Activated naive CD4-positive, alpha-beta T cell (primary cell): ENCODE measurements around the gene FMN1.
"Not testable (repeated sequence)": the region's sequence is repeated elsewhere in the genome, so short reads cannot be mapped to it uniquely, and the experiment has no call there.

ENCODE experiments used
- DNase-seq, 4 experiments: peaks; one replicate each; lab custom pipeline; 2025; lab: John Stamatoyannopoulos, UW

The FMN1 gene

DNA sequence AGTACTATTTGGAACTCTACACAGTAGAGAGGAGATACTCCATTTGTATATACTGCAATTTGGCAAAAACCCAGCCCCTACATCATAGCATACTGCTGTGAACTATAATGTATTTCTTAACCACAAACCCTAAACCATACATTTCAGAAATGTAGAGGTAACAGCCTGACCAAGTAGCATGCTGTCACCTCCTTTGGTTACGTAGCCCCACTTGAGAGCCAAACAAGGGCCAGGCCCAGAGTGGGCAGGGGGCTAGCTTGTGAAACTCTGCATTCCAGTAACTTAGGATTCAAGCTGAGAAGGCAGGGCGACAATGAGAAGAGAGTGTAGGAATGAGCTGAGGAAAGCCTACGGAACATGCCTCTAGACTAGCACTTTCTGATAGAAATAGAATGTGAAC, 340.9 kb downstream of the FMN1 start:
- no peak for DNase-seq

DNA sequence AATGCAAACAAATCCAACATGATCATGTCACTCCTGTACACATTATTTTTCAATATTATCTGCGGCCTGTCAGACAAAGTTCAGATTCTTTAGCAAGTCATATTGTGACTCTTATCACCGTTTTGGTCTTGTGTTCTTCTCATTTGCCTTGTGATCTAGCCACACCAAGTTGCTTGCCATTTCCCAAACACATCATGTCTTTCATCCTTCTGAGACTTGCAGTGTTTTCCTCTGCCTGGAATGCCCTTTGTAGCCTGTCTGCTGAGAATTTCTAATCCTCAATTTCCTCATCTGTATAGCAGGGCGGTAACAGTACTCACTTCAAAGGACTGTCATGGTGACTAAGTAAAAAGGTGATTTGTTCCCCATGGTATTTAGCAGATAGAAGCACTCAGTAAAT, 341.7 kb downstream of the FMN1 start:
- no peak for DNase-seq

DNA sequence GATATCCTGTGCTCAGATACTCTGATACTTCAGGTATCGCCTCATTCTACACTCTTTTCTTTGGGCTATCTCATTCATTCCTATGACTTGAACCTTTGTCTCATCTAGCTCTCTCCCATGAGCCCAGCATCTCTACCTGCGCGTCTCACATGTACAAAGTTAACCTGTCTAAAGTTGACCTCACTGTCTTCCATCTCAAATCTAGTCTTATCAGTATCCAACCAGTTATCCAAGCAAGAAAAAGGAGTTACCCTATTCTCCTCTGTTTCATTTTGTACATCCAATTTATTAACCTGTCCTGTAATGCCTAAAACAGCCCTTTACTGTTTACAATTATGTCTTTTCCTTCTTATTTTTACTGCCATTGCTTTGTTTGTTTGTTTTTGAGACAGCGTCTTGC, 342.5 kb downstream of the FMN1 start:
- no peak for DNase-seq

DNA sequence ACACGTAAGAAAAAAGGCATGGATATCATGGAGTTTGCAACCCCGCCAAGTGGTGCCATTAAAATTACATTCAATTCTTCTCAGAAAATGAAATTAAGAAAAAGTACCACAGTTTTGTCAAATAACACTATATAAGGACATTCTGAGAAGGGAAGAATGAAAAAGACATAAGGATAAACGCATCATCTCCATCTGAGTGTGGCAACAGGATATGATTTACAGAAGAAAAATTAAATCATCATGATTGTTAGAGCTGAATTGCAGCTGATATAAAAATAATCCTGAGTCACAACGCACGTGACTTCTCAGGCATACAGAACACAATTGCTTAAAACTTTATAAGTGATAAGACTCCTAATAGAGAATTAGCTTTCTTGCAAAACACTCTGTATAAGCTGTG, 342.9 kb downstream of the FMN1 start:
- no peak for DNase-seq

DNA sequence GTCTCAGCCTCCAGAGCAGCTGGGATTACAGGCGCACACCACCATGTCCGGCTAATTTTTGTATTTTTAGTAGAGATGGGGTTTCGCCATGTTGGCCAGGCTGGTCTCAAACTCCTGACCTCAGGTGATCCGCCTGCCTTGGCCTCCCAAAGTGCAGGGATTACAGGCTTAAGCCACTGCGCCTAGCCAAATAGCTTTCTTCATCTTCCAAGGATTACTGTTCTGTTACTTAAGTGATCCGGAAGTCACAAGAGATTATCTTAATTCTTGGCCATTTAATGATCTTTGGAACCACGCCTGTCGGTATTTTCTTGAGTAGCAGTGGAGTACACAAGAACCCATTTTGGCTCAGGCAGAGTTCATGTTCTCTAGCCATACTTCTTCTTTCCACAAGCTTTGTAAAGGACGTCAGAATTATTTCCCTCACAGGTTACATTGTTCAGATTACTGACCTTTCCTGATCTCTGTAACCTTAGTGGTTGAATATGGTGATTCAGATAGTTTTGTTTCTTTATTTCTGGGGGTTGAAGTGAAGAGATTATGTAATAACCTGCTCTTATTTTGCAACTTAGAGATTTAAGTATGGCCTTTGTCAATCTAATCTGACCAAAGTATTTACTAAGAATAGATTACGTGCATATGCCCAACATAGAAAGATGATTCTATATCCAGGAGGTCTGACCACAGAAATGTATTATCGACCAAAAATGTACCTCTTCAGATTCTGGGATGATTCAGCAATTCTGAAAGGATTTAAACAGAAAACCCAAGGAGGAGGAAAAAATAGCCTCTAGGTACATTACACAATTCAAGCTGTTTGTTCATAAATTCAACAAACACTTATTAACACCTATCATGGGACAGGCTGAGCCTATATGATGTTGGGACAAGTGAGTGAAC, 344.5 kb downstream of the FMN1 start:
- DNase-seq: no peak

DNA sequence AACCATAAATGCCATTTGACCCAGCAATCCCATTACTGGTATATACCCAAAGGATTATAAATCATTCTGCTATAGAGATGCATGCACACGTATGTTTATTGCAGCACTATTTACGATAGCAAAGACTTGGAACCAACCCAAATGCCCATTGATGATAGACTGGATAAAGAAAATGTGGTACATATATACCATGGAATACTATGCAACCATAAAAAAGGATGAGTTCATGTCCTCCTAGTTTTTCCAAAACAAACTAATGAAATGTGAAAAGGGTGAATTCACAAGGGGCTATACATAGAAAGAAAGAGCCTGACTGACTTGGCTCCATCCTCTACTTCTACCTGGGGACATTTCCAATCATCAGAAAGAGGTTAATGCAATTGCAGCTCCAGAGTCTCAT, 347.8 kb downstream of the FMN1 start:
- DNase-seq: not testable (repeated sequence)

DNA sequence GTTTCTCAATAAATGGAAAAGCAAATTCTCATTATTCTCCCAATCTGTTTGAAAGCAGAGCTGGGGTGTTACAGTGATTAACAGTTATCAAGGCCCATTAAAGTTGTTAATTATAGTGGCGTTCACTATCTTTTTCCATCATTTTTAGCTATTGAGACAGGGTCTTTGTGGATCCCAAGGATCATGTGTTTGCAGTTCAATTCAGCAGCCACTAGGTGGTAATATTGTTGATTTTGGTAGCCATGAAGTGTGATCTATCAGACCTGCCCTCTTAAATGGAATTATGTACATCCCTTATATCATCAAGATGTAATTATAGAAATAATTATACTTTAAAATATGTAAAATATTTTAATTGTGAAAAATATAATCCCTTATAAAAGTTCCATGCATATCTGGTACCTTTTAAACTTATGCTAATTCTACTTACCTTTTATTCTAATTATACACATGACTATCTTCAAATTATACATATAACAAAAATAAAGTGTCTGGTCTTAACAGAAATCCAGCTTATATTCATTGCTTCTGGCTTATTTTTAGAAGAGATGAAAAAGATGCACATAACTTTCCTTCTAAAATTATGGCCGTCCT, 350.3 kb downstream of the FMN1 start:
- DNase-seq: no peak

DNA sequence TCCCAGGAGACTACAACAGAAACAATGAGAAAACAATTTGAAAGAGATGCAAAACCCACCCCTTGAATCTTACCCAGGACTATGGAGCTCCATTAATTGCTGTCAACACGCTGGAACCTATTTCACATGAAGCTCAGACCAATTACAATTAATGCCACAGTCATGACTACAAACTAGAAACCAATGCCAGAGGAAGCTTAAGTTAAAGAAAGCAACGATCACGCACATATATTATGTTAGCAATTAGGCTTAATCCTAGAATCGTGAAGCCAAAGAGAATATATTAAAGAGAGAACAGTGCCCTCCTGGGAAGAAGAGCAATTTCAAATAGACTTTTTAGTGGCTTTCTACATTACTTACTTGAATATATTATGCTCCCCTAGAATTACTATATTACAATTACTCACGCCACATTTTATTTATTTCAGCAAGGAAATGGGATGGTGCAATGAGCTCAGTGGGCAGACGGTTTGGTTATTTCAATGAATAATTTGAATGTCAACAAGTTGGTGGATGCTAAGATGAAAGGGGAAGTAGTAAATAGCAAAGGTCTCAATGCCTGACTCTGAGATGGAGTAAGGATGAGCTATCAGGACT, 351.2 kb downstream of the FMN1 start:
- no peak for DNase-seq

DNA sequence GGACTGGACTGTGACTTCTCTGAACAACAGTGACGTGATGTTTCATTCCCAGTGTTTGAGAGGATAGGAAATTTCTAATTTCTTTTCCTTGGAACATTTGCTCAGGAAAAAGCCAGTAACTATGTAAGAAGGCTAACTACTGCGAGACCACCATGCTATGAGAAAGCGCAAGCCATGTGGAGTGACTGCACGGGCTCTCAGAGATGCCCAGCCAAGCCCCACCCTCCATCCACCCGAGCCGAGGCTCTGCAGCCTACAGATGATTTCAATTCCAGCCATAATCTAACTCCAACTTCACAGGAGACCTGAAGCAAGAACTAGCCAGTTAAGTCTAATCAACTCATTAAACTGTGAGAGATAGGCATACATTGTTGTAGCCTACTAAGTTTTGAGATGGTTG, 352.4 kb downstream of the FMN1 start:
- DNase-seq: no peak

DNA sequence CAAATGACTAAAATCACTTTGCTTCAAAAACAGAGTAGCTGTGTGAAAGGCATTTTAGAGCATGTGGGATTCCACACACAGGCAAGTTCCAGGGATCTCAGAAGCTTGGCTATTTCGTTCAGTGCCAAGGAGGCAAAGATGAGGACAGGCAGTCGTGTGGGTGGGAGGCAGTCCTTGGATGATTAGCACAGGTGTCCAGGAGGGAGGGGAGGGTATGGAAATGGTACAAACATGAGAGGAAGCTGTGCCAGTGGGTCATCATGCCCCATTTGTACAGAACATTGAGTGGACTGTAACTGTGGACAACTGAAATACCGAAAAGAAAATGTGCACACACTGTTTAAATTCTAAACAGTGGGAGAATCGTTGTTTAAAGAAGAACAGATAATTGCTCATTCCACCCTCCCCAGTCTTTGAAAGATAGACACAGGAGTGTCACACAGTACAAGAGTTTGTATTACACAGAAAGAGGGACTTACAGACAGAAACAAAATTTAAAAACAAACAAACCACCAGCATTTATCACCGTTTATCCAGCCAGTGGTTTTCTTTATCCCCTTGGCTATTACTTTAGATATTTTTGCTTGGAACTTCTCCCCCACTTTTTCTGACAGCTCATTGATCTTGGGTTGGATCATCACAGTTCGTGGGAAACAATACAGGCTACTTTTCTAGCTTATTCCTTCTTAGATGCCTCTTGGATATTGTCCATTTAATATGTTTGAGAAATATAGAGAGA, 353.8 kb downstream of the FMN1 start:
- DNase-seq: no peak

DNA sequence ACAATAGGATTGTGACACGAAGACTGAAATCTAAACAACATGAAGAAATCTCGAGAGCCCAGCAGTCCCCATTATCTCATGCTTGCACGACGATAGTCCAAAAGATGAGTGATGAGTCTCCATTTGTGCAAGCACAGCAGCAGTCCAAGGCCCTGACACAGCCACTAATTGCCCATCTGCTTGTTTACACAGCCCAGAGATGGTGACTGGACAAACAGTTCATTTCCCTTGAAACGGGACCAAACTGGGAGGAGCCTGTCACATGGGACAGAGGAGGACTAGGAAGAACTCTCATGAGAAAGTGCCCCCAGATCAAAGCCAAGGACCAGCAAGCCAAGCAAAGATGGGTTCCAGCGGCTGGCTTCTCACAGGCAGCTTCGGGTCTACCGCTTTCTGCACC, 355.7 kb downstream of the FMN1 start:
- DNase-seq: no peak

DNA sequence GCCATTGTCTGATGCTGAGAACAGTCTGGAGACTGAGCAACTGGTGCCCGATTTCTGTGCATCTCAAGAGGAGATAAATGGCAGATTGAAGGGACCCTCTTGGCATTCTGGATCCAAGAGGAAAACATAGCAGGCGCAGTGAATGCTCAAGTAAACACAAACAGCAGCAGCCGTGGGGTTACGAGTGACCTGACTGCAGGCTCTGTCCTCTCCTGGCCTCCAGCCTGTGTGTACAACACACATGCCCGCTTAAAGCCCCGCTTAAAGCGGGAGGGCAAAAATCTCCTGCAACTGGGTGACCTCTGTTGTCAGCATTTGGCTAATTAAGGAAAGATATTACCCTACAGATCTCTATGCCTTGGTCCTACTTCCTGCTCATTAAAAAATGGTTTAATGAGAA, 356.2 kb downstream of the FMN1 start:
- DNase-seq: no peak

DNA sequence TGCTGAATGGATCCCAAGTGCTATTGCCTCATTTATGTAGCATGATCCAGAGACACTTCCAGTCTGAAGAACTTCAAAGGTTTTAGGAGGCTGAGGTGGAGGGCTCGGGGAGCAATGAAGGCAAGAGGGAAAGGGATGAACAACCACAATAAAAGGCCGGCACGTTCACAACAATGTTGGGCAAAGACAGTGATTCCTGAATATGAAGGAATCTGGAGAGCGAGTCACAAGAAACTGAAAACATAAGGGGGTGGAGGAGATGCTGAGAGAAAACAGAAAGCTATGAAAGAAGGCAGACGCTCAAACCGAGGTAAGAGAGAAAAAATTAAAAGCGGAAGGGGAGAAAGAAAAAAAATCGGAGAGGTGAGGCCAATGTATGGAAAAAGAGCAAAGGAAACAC, 356.6 kb downstream of the FMN1 start:
- DNase-seq: no peak

DNA sequence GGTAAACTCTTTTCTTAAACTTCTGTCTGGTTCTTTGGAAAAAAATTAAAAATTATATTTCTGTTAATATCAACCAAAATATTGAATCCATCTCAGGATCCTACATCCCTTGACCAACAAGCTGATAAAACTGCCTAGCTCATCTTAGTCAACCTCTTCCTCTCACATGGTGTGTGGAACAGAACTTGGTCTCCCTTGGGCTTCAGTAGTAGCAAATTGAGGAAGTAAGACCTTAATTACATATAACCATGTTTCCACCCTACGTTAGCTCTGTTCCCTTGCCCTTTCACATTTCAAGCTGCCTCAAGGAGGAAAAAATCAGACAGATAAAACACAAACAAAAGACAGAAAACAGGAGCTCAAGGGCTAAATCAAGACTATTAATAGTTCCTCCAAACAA, 360.4 kb downstream of the FMN1 start:
- no peak for DNase-seq

DNA sequence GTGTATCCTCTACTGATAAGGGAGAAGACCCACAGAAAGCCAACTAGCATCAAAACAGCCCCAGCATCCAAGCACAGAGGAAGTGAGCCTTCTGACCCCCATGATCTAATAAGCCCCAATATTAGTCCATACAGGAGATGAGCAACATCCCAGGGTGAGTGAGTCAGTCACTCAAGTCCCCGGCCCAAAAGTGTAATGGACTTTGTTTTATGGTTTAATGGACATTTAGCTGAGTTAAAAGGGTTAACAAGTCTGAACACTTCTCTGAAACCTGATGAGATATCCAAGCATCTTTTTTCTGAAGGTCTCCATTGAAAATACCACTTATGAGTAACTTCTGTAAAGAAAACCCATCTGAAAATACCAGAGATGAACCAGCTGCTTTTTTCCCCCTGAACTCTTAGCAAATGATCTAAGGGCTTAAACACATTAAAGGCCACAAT, 361.1 kb downstream of the FMN1 start:
- no peak for DNase-seq

DNA sequence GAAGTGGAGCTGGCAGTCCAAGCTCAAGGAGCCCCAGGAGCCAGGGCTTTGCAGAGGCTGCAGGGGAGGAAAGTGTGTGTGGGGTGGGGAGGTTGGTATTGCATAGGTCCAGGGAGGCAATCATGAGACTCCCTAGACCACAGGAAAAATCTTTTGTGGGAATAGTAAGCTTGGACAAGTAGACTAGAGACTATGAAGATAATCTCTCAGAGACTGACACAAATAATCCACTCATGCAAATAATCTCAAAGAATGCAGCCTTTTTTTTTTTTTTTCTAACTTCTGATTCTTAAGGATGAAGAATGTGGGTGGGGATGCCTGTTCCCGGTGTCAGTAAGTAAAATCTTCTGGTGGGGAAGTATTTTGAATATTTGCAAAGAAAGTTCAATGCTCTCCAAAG, 363.0 kb downstream of the FMN1 start:
- no peak for DNase-seq

DNA sequence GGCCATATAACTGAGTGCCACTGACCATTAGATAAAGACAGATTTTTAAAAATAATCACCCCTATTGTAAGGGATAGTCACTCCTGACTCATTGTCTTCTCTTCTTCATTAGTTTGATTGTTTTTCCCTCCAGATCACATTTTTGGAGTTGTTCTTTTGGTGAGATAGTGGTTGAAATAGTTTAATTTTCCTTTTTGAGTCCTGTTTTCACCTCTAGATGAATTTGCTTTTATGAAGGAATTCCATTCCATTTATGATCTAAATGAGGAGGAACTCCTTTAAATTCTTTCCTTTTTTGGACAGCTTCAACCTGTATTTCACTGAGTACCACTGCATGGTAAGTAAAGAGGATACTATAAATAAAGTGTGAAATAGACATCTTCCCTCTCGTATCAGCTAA, 364.3 kb downstream of the FMN1 start:
- DNase-seq: no peak

DNA sequence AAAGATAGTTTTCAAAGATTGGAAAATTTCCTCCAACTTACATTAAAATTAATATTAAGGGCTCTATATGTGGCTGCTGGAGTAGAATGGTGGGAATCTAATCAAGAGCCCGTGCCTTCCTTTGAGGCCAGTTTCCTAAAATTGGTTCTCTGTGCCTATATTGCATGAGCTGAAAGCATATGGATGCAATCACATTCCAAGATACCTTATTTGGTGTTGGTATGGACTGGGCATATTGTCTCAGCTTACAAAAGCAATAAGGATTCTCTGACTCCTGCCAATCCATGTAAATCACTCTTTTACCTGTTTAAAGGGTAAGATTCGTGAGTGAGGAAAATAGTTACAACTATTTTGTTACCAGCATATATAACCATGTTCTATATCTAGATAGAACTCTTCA, 365.1 kb downstream of the FMN1 start:
- no peak for DNase-seq

DNA sequence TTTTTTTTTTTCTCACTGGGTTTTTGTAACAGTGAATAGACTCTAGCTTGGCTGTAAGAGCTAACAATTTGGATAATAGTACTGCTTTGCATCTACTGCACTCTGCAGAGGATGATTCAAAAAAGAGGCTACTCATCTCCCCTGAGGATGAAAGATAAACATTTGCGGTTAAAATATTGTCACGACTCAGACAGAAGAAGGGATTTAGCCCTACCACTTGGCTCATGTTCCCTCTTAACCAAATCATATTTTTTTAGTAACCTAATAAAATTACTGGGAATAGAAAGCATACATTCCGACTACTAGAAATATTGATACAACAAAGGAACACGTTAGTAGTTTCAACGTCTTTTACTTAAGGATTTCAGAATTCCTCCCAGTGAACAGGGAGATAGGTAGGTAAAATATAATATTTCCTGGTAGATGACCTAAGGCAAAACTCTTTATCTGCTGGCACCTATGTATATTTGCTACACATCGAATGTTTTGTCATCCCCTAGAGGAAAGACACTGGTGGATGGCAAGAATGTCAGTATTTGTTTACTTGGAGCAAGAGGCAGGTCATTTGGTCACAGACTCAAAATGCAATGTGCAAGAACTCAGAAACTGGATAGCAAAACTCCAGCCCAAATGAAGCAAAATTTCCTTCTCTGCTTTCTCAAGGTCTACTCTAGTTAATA, 365.9 kb downstream of the FMN1 start:
- no peak for DNase-seq

DNA sequence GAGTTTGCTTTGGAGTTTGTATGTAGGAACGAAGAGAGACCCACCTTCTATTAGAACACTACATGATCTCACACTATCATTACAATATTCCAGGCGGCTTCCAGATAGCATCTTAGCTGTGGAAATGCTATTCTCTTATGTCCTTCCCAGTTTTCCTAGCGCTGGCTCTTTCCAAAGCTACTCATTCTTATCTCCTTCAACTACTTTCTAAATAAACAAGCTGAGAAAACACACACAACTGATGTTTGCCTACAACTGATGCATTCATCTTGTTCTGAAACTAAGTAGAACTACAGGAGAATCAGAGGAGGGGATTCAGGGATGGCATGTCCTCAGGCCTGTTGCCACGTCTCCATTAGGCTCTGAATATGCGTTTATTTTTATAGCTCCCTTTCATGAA, 367.8 kb downstream of the FMN1 start:
- DNase-seq: no peak

DNA sequence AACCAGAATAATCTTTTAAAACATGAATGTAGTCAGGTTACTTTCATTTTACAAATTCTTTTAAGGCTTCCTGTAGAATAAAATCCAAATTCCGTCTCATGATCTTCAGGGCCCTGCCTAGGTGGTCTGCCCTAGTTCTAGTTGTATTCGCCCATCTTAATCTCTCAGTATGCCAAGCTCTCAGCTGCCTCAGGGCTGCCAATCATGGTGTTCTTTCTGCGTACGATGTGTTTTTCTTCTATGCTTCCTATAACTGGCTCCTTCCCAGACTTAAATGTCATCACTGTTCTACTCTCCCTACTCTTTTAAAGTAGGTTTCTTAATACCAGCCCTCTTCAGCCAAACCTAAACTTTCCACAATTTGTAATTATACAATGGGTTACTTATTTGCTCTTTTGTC, 369.3 kb downstream of the FMN1 start:
- DNase-seq: no peak

DNA sequence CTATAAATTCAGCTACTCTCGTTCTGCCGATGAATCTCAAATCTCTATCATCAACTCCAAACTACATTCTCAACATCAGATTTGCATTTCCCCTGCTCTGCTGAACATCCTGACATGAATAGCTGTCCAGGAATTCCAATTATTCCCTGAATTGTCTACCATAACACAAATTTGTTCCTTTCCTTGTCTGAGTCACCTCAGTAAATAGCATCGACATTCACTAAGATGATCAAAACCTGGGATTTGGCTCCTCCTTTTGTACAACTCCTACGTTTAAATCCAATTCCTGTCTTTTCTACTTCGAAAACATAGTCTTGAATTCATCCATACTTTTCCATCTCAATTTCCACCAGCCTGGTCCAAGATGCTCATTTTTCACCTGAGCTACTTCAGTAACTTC, 369.7 kb downstream of the FMN1 start:
- DNase-seq: no peak
